Parathyroid adenoma (tissue), 2 donors: ENCODE measurements around the gene SPZ1.

Experiments used
- H2AFZ ChIP-seq: fragments of 300-600 bp; sonication (generic); one replicate; pipeline ENCODE4 v1.7.0; 2017; ENCODE audit warnings: antibody characterized with exemption, mild to moderate bottlenecking
- H3K27ac ChIP-seq: fragments of 300-600 bp; sonication (generic); one replicate; pipeline ENCODE4 v1.7.0; 2017
- H3K27me3 ChIP-seq: fragments of 300-600 bp; sonication (generic); one replicate; pipeline ENCODE4 v1.7.0; 2017; ENCODE audit warnings: low read length; ENCODE audit not compliant: control insufficient read depth, insufficient read depth
- H3K36me3 ChIP-seq: fragments of 300-600 bp; sonication (generic); one replicate; pipeline ENCODE4 v1.7.0; 2017; ENCODE audit warnings: low read length; ENCODE audit not compliant: control insufficient read depth, insufficient read depth
- H3K4me1 ChIP-seq: fragments of 300-600 bp; sonication (generic); one replicate; pipeline ENCODE4 v1.7.0; 2017; ENCODE audit warnings: control low read depth
- H3K4me2 ChIP-seq: fragments of 300-600 bp; sonication (generic); one replicate; pipeline ENCODE4 v1.7.0; 2017; ENCODE audit warnings: low read length
- H3K4me3 ChIP-seq: fragments of 300-600 bp; sonication (generic); one replicate; pipeline ENCODE4 v1.7.0; 2017; ENCODE audit warnings: low read depth, low read length
- H3K79me2 ChIP-seq: fragments of 300-600 bp; sonication (generic); one replicate; pipeline ENCODE4 v1.7.0; 2017; ENCODE audit warnings: control low read depth
- H3K9ac ChIP-seq: fragments of 300-600 bp; sonication (generic); one replicate; pipeline ENCODE4 v1.7.0; 2017; ENCODE audit warnings: mild to moderate bottlenecking
- H3K9me3 ChIP-seq: fragments of 300-600 bp; sonication (generic); one replicate; pipeline ENCODE4 v1.7.0; 2017; ENCODE audit warnings: low read length; ENCODE audit not compliant: control insufficient read depth
- TF ChIP-seq, protein P1 (sequence below): fragments of 300-600 bp; sonication (generic); IDR thresholded peaks from one replicate; pipeline ENCODE4 v1.7.0; 2017; ENCODE audit warnings: antibody characterized with exemption, mild to moderate bottlenecking
- donor health status: primary hyperparathyroidism.

The SPZ1 gene

DNA sequence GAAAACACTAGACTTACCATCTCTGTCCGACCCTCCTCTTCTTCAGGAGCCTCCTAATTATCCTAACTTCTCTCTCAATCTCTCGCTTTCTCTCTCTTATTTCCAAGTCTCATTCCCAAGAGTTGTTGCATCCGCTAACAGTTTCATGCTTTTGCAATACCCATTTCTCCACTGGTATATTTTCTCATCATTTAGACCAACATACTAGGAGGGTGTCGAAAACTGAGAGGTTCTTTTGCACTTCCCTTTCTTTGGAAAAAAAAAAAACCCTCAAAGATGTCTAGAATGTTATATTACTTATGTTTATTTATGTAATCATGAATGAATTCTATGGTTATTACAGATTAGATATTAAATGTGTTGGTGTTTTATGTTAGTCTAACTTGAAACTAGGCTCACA is 35.9 kb downstream of the SPZ1 start:
- no peak overlapping the region for H3K4me2 ChIP-seq
- H3K27me3 ChIP-seq: no peaks in the 10 kb centered on the region
- TF ChIP-seq, protein P1, sequence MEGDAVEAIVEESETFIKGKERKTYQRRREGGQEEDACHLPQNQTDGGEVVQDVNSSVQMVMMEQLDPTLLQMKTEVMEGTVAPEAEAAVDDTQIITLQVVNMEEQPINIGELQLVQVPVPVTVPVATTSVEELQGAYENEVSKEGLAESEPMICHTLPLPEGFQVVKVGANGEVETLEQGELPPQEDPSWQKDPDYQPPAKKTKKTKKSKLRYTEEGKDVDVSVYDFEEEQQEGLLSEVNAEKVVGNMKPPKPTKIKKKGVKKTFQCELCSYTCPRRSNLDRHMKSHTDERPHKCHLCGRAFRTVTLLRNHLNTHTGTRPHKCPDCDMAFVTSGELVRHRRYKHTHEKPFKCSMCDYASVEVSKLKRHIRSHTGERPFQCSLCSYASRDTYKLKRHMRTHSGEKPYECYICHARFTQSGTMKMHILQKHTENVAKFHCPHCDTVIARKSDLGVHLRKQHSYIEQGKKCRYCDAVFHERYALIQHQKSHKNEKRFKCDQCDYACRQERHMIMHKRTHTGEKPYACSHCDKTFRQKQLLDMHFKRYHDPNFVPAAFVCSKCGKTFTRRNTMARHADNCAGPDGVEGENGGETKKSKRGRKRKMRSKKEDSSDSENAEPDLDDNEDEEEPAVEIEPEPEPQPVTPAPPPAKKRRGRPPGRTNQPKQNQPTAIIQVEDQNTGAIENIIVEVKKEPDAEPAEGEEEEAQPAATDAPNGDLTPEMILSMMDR: no peak
- no peaks in the 10 kb centered on the region for H3K36me3 ChIP-seq
- H3K27ac ChIP-seq: no peak overlapping the region
- H3K9me3 ChIP-seq: no peaks in the 10 kb centered on the region
- no peaks in the 10 kb centered on the region for H3K79me2 ChIP-seq
- no peaks in the 10 kb centered on the region for H3K4me1 ChIP-seq
- no peak overlapping the region for H3K4me3 ChIP-seq
- no peak overlapping the region for H3K9ac ChIP-seq
- H2AFZ ChIP-seq: no peak overlapping the region

DNA sequence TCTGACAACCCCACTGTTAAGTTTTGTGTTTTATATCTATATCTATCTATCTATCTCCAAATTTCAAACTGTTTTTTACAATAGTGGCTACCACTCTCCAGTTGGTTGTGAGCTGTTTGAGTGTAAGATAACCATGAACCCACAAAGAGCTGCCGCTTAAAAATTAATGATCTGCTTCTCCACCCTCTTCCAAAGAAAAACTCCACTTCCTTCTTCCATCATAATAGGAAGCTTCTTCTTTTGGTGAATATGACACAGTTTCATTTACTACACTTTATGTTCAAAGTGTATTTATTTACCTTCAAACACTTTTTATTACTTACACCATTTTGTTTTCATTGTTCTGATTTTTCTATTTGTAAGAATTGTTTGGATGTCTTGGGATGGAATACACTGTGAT is 37.9 kb downstream of the SPZ1 start:
- Histone ChIP-seq H3K27ac (no peak overlapping the region), H3K36me3 (no peaks in the 10 kb centered on the region), H3K27me3 (no peaks in the 10 kb centered on the region), H3K9ac (no peak overlapping the region), H2AFZ (no peak overlapping the region), H3K4me3 (no peak overlapping the region), H3K9me3 (no peaks in the 10 kb centered on the region), H3K4me2 (no peak overlapping the region), H3K4me1 (no peaks in the 10 kb centered on the region), H3K79me2 (no peaks in the 10 kb centered on the region)
- TF ChIP-seq, protein P1: no peak

DNA sequence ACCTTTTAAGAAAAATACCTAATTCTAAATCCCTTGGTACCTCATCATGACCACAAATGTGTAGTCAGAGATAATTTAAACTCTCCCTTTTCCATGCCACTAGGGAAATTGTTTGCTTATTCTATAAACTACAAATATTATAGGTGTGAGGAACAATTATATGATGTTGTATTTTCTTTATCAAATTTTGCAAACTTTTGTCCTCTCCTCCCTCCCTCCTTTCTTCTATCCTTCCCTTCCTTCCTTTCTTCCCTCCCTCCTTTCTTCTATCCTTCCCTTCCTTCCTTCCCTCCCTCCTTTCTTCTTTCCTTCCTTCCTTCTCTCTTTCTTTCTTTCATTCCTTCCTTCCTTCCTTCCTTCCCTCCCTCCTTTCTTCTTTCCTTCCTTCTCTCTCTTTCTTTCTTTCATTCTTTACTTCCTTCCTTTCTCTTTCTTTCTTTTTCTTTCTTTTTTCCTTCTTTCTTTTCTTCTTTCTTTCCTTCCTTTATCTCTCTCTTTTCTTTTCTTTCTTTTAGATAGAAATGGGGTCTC is 41.2 kb downstream of the SPZ1 start:
- Histone ChIP-seq H3K4me3 (no peak overlapping the region), H3K27me3 (no peaks in the 10 kb centered on the region), H3K9ac (no peak overlapping the region), H2AFZ (no peak overlapping the region), H3K36me3 (no peaks in the 10 kb centered on the region), H3K79me2 (no peaks in the 10 kb centered on the region), H3K9me3 (no peaks in the 10 kb centered on the region), H3K27ac (no peak overlapping the region), H3K4me2 (no peak overlapping the region), H3K4me1 (no peaks in the 10 kb centered on the region)
- TF ChIP-seq, protein P1: no peak

DNA sequence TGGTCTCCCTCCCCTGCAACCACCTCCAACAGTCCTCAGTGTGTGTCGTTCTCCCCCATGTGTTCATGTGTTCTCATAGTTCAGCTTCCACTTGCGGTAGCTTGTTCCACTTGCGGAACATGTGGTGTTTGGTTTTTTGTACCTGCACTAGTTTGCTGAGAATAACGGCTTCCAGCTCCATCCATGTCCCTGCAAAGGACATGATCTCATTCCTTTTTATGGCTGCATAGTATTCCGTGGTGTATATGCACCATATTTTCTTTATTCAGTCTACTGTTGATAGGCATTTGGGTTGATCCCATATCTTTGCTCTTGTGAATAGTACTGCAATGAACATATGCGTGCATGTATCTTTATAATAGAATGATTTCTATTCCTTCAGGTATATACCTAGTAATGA is 45.1 kb downstream of the SPZ1 start:
- H3K4me3 ChIP-seq: no peak overlapping the region
- no peak overlapping the region for H3K4me2 ChIP-seq
- TF ChIP-seq, protein P1: no peak
- no peak overlapping the region for H3K27ac ChIP-seq
- no peaks in the 10 kb centered on the region for H3K79me2 ChIP-seq
- no peaks in the 10 kb centered on the region for H3K36me3 ChIP-seq
- no peaks in the 10 kb centered on the region for H3K9me3 ChIP-seq
- no peak overlapping the region for H3K9ac ChIP-seq
- H3K4me1 ChIP-seq: no peaks in the 10 kb centered on the region
- H3K27me3 ChIP-seq: no peaks in the 10 kb centered on the region
- no peak overlapping the region for H2AFZ ChIP-seq

DNA sequence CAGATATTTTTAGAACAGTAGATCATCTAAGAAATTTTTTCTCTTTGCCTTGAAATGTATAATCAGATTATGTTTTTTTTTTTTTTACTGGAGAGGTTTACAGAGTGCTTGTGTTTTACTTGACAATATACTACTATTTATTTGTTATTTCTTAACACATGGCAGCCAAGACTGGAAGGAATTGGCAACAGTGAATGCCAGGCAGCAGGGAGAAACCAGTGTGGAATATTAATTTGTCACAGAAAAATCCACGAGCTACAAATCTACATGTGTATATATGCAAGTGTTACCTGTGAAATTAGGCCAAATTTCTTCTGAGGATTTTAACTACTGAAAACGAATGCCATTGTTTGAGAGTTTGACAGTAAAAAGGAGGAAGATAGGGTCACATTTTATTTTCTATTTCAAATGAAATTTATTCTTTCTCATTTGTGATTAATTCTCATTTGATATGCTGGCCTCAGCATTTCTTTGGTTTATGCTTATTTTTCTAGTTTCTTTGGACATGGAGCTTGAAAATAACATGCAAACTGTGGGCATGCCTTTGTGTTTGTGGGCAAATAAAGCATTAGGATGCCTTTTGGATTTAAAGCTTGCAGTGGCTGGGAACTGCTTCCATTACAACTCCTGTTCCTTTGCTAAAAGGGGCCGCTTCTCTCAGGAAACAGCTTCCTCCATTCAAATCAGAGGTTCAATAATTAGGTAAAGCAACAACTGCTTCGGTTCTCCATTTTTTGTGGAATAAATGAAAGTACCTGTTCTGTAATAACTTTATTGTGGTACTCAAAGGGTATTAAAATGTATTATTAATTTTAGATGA is 49.1 kb downstream of the SPZ1 start:
- no peaks in the 10 kb centered on the region for H3K4me1 ChIP-seq
- TF ChIP-seq, protein P1: no peak
- no peak overlapping the region for H3K4me3 ChIP-seq
- H2AFZ ChIP-seq: no peak overlapping the region
- no peak overlapping the region for H3K27ac ChIP-seq
- H3K27me3 ChIP-seq: no peaks in the 10 kb centered on the region
- no peaks in the 10 kb centered on the region for H3K36me3 ChIP-seq
- no peaks in the 10 kb centered on the region for H3K79me2 ChIP-seq
- no peaks in the 10 kb centered on the region for H3K9me3 ChIP-seq
- H3K4me2 ChIP-seq: no peak overlapping the region
- no peak overlapping the region for H3K9ac ChIP-seq
